GM10847 (cell line): ENCODE data around the gene FMO5.
A peak's percentile ranks its signal among the peaks of the same experiment; 100 is the strongest.

ENCODE experiments used
- POLR2A ChIP-seq: IDR thresholded peaks from 2 replicates; pipeline ENCODE4 v1.6.1; 2011; ENCODE audit not compliant: insufficient read length; ENCODE audit errors: extremely low read depth

Gene FMO5

GRCh38 chr1:147245129-147245528 lies 20.0 kb upstream of the FMO5 start:
- no peak for TF ChIP-seq POLR2A

- TF ChIP-seq POLR2A, result no peak
Observed at GRCh38 chr1:147243841-147244240, 18.7 kb upstream of the FMO5 start.

- TF ChIP-seq POLR2A, result no peak
Observed at GRCh38 chr1:147243228-147243685, 18.1 kb upstream of the FMO5 start.

- TF ChIP-seq POLR2A, result peak; percentile 41
Observed at GRCh38 chr1:147242449-147243227, 17.5 kb upstream of the FMO5 start, which contains the start of gene CHD1L. TSS of gene CHD1L (plus strand) at chr1:147242684. CDS start at chr1:147242704, 20 bp downstream.

GRCh38 chr1:147241934-147242448 lies 16.9 kb upstream of the FMO5 start:
- TF ChIP-seq POLR2A, result no peak

GRCh38 chr1:147238925-147239820 lies 14.0 kb upstream of the FMO5 start:
- TF ChIP-seq POLR2A, result no peak

GRCh38 chr1:147238053-147238902 lies 13.1 kb upstream of the FMO5 start:
- no peak for TF ChIP-seq POLR2A

GRCh38 chr1:147236959-147237791 lies 12.0 kb upstream of the FMO5 start:
- TF ChIP-seq POLR2A, result no peak

- TF ChIP-seq POLR2A, result no peak
Observed at GRCh38 chr1:147236448-147236847, 11.3 kb upstream of the FMO5 start.

- TF ChIP-seq POLR2A, result no peak
Observed at GRCh38 chr1:147235822-147236221, 10.7 kb upstream of the FMO5 start.

- TF ChIP-seq POLR2A, result no peak
Observed at GRCh38 chr1:147223740-147224615, 1.2 kb downstream of the FMO5 start.

GRCh38 chr1:147218606-147219005 lies 6.5 kb downstream of the FMO5 start:
- TF ChIP-seq POLR2A, result no peak

GRCh38 chr1:147217141-147217540 lies 8.0 kb downstream of the FMO5 start:
- no peak for TF ChIP-seq POLR2A
